H1 (cell line): ENCODE data around the gene HECTD4. TPM values are rescaled to one million over a fixed set of nuclear protein-coding genes. Genes with fewer than 3 reads are reported as not detected.
"Not testable (repeated sequence)": the region's sequence is repeated elsewhere in the genome, so short reads cannot be mapped to it uniquely, and the experiment has no call there.

Experiments
- CTCF ChIA-PET: fragments of 300-600 bp; sonication (Branson Sonifier 250); formaldehyde crosslinking; loops from one replicate; lab custom pipeline; 2021; ENCODE audit not compliant: partially characterized antibody; lab: Charles Lee
- POLR2A ChIA-PET: fragments of 300-600 bp; sonication (Branson Sonifier 250); formaldehyde crosslinking; loops from one replicate; lab custom pipeline; 2021; ENCODE audit warnings: inconsistent platforms; ENCODE audit not compliant: partially characterized antibody; lab: Charles Lee
- DNase-seq, 2 experiments: peaks; one replicate each; pipeline versions ENCODE4 v3.0.0 to v3.0.0-alpha.2; 2010 to 2022; ENCODE audit warnings: low spot score in 2 of 2, low read depth in 1 of 2, mixed read lengths in 1 of 2
- FAIRE-seq: peaks from 2 replicates; lab custom pipeline; 2011; peaks lifted over from hg19 to GRCh38; lab: Jason Lieb, UNC
- H2AFZ ChIP-seq: 2 replicates; pipeline ENCODE4 v1.8.1; 2012; ENCODE audit warnings: low read length, inconsistent platforms
- H2AK5ac ChIP-seq: 2 replicates; pipeline ENCODE4 v1.6.1; 2013; ENCODE audit warnings: low read depth, low read length
- H2BK120ac ChIP-seq: replicated peaks from 2 replicates; pipeline ENCODE3; 2013; ENCODE audit warnings: low read depth, low read length, inconsistent platforms
- H2BK12ac ChIP-seq: 2 replicates; pipeline ENCODE4 v1.6.1; 2013; ENCODE audit warnings: low read depth, low read length
- H2BK15ac ChIP-seq: 2 replicates; pipeline ENCODE4 v1.6.1; 2013; ENCODE audit warnings: low read length
- H2BK20ac ChIP-seq: 2 replicates; pipeline ENCODE4 v1.6.1; 2013; ENCODE audit warnings: low read length
- H2BK5ac ChIP-seq: 2 replicates; pipeline ENCODE4 v1.6.1; 2013; ENCODE audit warnings: low read depth, low read length
- H3K14ac ChIP-seq: 2 replicates; pipeline ENCODE4 v1.6.1; 2013; ENCODE audit warnings: inconsistent platforms; ENCODE audit not compliant: insufficient read length
- H3K18ac ChIP-seq: 2 replicates; pipeline ENCODE4 v1.6.1; 2013; ENCODE audit warnings: low read length; ENCODE audit errors: extremely low read depth
- H3K23ac ChIP-seq: 2 replicates; pipeline ENCODE4 v1.6.1; 2013; ENCODE audit warnings: inconsistent platforms; ENCODE audit not compliant: insufficient read length
- H3K23me2 ChIP-seq: 2 replicates; pipeline ENCODE4 v1.6.1; 2013; ENCODE audit warnings: low read depth, low read length
- H3K27ac ChIP-seq: 2 replicates; pipeline ENCODE4 v1.6.1; 2011; ENCODE audit warnings: low read depth, low read length, inconsistent platforms
- H3K27me3 ChIP-seq, 4 experiments: replicated peaks in 1 of 4; 1 replicate in 1 of 4; 2 replicates in 3 of 4; pipeline versions ENCODE4 v1.6.1 to v1.8.1; 2011 to 2013; ENCODE audit warnings: low read length in 3 of 4, mild to moderate bottlenecking in 3 of 4, inconsistent platforms in 2 of 4, mixed read lengths in 2 of 4, moderate library complexity in 1 of 4; ENCODE audit not compliant: control insufficient read depth in 3 of 4, insufficient read depth in 3 of 4; ENCODE audit errors: extremely low read depth in 1 of 4
- H3K36me3 ChIP-seq, 4 experiments: 2 replicates each; pipeline versions ENCODE4 v1.6.1 to v1.8.1; 2011 to 2013; ENCODE audit warnings: mild to moderate bottlenecking in 4 of 4, low read length in 3 of 4, moderate library complexity in 2 of 4, control low read depth in 1 of 4, inconsistent platforms in 1 of 4; ENCODE audit not compliant: insufficient read depth in 4 of 4, control insufficient read depth in 2 of 4
- H3K4ac ChIP-seq: replicated peaks from 2 replicates; pipeline ENCODE3; 2013; ENCODE audit warnings: low read length, low read depth, mixed read lengths, inconsistent platforms; ENCODE audit not compliant: insufficient read length
- H3K4me1 ChIP-seq, 4 experiments: replicated peaks in 1 of 4; 1 replicate in 1 of 4; 2 replicates in 3 of 4; pipeline versions ENCODE4 v1.6.1 to v1.8.1; 2011 to 2013; ENCODE audit warnings: low read length in 3 of 4, inconsistent platforms in 2 of 4, mixed read lengths in 1 of 4; ENCODE audit not compliant: insufficient read depth in 4 of 4, control insufficient read depth in 3 of 4
- H3K4me2 ChIP-seq, 2 experiments: 2 replicates each; pipeline versions ENCODE4 v1.6.1 to v1.8.1; 2011 to 2013; ENCODE audit warnings: low read depth in 2 of 2, low read length in 2 of 2, control low read depth in 1 of 2, inconsistent platforms in 1 of 2, mild to moderate bottlenecking in 1 of 2; ENCODE audit not compliant: insufficient read depth in 1 of 2
- H3K4me3 ChIP-seq, 4 experiments: fragments of 200-600, 300-600 bp in 1 of 4; sonication (generic), shearing (Covaris generic), sonication (Bioruptor Twin) in 1 of 4; 2 replicates each; pipeline versions ENCODE4 v1.5.1 to v1.8.1; 2011 to 2016; ENCODE audit warnings: low read length in 4 of 4, low read depth in 3 of 4, control low read depth in 2 of 4, inconsistent platforms in 2 of 4, mild to moderate bottlenecking in 2 of 4, mixed read lengths in 1 of 4, moderate library complexity in 1 of 4; ENCODE audit not compliant: insufficient read depth in 2 of 4; ENCODE audit errors: extremely low read depth in 1 of 4
- H3K56ac ChIP-seq: replicated peaks from 2 replicates; pipeline ENCODE3; 2013; ENCODE audit warnings: low read depth, mild to moderate bottlenecking, mixed read lengths, low read length, inconsistent platforms; ENCODE audit not compliant: insufficient read length
- H3K79me1 ChIP-seq: 2 replicates; pipeline ENCODE4 v1.6.1; 2013; ENCODE audit warnings: low read depth, low read length, control low read depth
- H3K79me2 ChIP-seq, 2 experiments: 2 replicates each; pipeline versions ENCODE4 v1.6.1 to v1.8.1; 2012 to 2013; ENCODE audit warnings: low read length in 2 of 2, mild to moderate bottlenecking in 2 of 2, inconsistent platforms in 1 of 2; ENCODE audit not compliant: insufficient read depth in 2 of 2, control insufficient read depth in 1 of 2
- H3K9ac ChIP-seq, 4 experiments: replicated peaks in 1 of 4; 1 replicate in 1 of 4; 2 replicates in 3 of 4; pipeline versions ENCODE4 v1.6.1 to v1.8.1; 2011 to 2013; ENCODE audit warnings: low read depth in 3 of 4, low read length in 3 of 4, control low read depth in 2 of 4, mild to moderate bottlenecking in 2 of 4, moderate library complexity in 2 of 4, inconsistent platforms in 1 of 4; ENCODE audit errors: extremely low read depth in 1 of 4
- H3K9me3 ChIP-seq, 2 experiments: 2 replicates each; pipeline versions ENCODE4 v1.6.1 to v1.8.1; 2012 to 2013; ENCODE audit warnings: mild to moderate bottlenecking in 2 of 2, moderate library complexity in 2 of 2, control low read depth in 1 of 2, inconsistent platforms in 1 of 2, low read depth in 1 of 2, low read length in 1 of 2, mixed read lengths in 1 of 2; ENCODE audit not compliant: insufficient read depth in 2 of 2
- H4K20me1 ChIP-seq, 2 experiments: replicated peaks in 1 of 2; 2 replicates each; pipeline versions ENCODE3 to v1.8.1; 2011 to 2013; ENCODE audit warnings: inconsistent platforms in 2 of 2, low read length in 2 of 2, mild to moderate bottlenecking in 1 of 2; ENCODE audit not compliant: insufficient read depth in 2 of 2, control insufficient read depth in 1 of 2
- H4K5ac ChIP-seq: 2 replicates; pipeline ENCODE4 v1.6.1; 2013; ENCODE audit warnings: low read length, low read depth, mixed read lengths, inconsistent platforms; ENCODE audit not compliant: insufficient read length
- H4K8ac ChIP-seq: 2 replicates; pipeline ENCODE4 v1.8.0; 2013; ENCODE audit warnings: mild to moderate bottlenecking, moderate library complexity, low read length, inconsistent platforms; ENCODE audit not compliant: insufficient read depth; ENCODE audit errors: extremely low read depth
- H4K91ac ChIP-seq: replicated peaks from 2 replicates; pipeline ENCODE3; 2013; ENCODE audit warnings: low read length, mixed read lengths, inconsistent platforms; ENCODE audit not compliant: insufficient read length
- WGBS, 2 experiments: shearing (Covaris generic) in 1 of 2; methylation state at CpG; one replicate each; pipeline versions ENCODE4 v1.1.6 to v1.1.7; 2013 to 2015; ENCODE audit warnings: low lambda C conversion rate in 2 of 2, mixed read lengths in 2 of 2, inconsistent platforms in 1 of 2, low coverage in 1 of 2, missing lambda C conversion rate in 1 of 2; ENCODE audit not compliant: insufficient replicate concordance in 2 of 2, insufficient coverage in 1 of 2, insufficient read length in 1 of 2; ENCODE audit errors: extremely low coverage in 1 of 2, missing lambda C conversion rate in 1 of 2; 5-methylcytosine and 5-hydroxymethylcytosine counted together
- polyA plus RNA-seq, 7 experiments: library from polyadenylated mRNA; depleted of rRNA in 3 of 7; stranded (reverse) in 5 of 7; unstranded in 2 of 7; fragments of >200 nt in 5 of 7; fragments of 200-250 nt in 2 of 7; gene quantifications; 1 replicate in 5 of 7; 2 replicates in 1 of 7; 4 replicates in 1 of 7; pipeline versions ENCODE4 v1.2.1 to v1.2.3, GENCODE V29; 2011 to 2013; ENCODE audit warnings: missing spikeins in 2 of 7, mixed read lengths in 2 of 7
- total RNA-seq: library from RNA; stranded (reverse); fragmentation: NEBNext Ultra II Directional; extraction: Animal tissue kit (Norgen Biotek cat#: 25700); gene quantifications from 2 replicates; pipeline ENCODE4 v1.2.1, GENCODE V29; 2021

The HECTD4 gene
- total and polyA plus RNA-seq, 2 of the 8 experiments (the other 6 are each of a cell fraction or from before 2014, with no cell fraction given), result 6.5 to 33.7 TPM

GRCh38 chr12:112415457-112415856 lies 33.2 kb upstream of the HECTD4 start:
- H3K23me2 ChIP-seq, H3K4me3 ChIP-seq, H3K56ac ChIP-seq, H4K5ac ChIP-seq, H2BK12ac ChIP-seq, H3K4ac ChIP-seq, CTCF ChIA-PET, H3K18ac ChIP-seq, DNase-seq, H2AK5ac ChIP-seq, H3K36me3 ChIP-seq, H2BK5ac ChIP-seq, H4K20me1 ChIP-seq, H3K23ac ChIP-seq, H4K8ac ChIP-seq, H2BK15ac ChIP-seq, H2AFZ ChIP-seq, H3K79me1 ChIP-seq, FAIRE-seq, H3K9me3 ChIP-seq, H4K91ac ChIP-seq, H3K14ac ChIP-seq, H3K27me3 ChIP-seq, H2BK120ac ChIP-seq, H3K4me1 ChIP-seq, H2BK20ac ChIP-seq, H3K4me2 ChIP-seq, H3K27ac ChIP-seq, H3K9ac ChIP-seq: not testable (repeated sequence)
- peaks cover 8 to 12% of the 10 kb centered on the region in 2 experiments for H3K79me2 ChIP-seq
- POLR2A ChIA-PET, result interaction anchor here (2.2 to 2.5 kb wide), 2 partner anchors 9 to 11 kb away, joined by 7 to 18 read pairs; no protein-coding TSS in a partner anchor
- 85% methylated on average over 4 of the region's 4 CpGs; no CpG with 5 or more reads in 1 of the 2 experiments for WGBS, 2 experiments
